Measurements from ENCODE around the gene ABCD1. TPM values are rescaled to one million over a fixed set of nuclear protein-coding genes. Genes with fewer than 3 reads are reported as not detected.
"Not testable (repeated sequence)": the region's sequence is repeated elsewhere in the genome, so short reads cannot be mapped to it uniquely, and the experiment has no call there.

The ABCD1 gene
- total RNA-seq, 2 donors from 2014 or later: 15.2 to 18.0 TPM

DNA sequence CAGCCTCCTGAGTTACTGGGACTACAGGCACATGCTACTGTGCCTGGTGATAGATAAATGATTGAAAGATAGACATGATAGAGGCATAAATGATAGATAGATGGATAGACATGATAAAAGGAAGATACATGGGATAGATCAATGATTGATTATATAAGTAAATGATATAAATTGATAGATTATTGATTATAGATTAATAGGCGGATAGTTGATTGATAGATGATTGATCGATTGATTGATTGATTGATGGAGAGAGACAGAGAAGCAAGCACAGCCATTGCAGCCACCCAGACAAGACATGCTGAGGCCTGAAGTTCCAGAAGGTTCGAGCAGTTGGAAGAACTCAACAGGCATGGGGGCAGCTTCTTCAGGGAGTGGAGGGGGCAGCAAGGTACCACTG lies 21.7 kb downstream of the ABCD1 start:
- no peaks in the 10 kb centered on the region for H3K36me3 ChIP-seq
- H3K4me3 ChIP-seq: no peak overlapping the region
- H3K27ac ChIP-seq: no peak overlapping the region
- no peaks in the 10 kb centered on the region for H3K27me3 ChIP-seq
- DNase-seq (ENCODE audit: low spot score): no peak
- no peaks in the 10 kb centered on the region for H3K9me3 ChIP-seq
- peaks cover 0 to 7% of the 10 kb centered on the region in 2 donors for H3K4me1 ChIP-seq
- TF ChIP-seq, protein P1, sequence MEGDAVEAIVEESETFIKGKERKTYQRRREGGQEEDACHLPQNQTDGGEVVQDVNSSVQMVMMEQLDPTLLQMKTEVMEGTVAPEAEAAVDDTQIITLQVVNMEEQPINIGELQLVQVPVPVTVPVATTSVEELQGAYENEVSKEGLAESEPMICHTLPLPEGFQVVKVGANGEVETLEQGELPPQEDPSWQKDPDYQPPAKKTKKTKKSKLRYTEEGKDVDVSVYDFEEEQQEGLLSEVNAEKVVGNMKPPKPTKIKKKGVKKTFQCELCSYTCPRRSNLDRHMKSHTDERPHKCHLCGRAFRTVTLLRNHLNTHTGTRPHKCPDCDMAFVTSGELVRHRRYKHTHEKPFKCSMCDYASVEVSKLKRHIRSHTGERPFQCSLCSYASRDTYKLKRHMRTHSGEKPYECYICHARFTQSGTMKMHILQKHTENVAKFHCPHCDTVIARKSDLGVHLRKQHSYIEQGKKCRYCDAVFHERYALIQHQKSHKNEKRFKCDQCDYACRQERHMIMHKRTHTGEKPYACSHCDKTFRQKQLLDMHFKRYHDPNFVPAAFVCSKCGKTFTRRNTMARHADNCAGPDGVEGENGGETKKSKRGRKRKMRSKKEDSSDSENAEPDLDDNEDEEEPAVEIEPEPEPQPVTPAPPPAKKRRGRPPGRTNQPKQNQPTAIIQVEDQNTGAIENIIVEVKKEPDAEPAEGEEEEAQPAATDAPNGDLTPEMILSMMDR (IDR thresholded peaks at IDR 0.05): no peak

DNA sequence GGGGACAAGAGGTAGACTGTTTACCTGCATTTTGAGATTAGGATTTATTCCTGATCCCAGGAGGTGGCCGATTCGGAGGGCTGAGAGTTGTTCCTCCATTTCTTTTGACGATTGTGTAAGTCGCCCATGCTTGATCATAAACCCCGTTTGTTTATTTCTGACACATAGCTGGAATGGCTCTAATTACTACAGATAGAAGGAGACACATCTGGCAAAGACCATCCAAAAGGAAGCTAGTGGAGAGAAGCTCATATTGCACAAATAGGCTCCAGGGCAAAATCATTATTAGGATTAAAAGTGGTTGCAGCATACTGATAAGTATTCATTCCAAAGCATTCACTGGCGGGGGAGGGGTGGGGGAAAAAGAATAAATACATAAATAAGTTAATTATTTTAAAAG lies 22.3 kb downstream of the ABCD1 start:
- not testable (repeated sequence) for H3K27me3 ChIP-seq; DNase-seq (ENCODE audit: low spot score); H3K4me3 ChIP-seq; H3K27ac ChIP-seq; H3K4me1 ChIP-seq; H3K9me3 ChIP-seq; H3K36me3 ChIP-seq

DNA sequence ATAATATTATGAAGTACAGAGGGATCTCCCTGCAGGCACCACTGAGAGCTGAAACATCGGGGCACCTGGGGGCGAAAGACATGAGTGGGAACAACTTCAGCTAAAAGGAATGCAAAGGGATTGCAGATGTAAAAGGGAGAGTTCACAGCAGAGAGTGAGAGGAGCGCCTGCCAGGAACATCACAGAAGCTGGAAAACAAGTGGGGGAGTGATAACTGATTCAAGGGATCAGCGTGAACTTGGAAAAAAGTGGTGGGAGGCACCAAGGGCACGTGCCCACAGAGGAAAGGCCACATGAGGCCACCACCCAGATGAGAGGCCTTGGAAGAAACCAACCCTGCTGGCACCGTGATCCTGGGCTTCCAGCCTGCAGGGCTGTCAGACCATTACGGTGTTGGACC lies 24.4 kb downstream of the ABCD1 start:
- not testable (repeated sequence) for H3K4me3 ChIP-seq; H3K27ac ChIP-seq; H3K4me1 ChIP-seq; H3K27me3 ChIP-seq; DNase-seq (ENCODE audit: low spot score); H3K36me3 ChIP-seq; H3K9me3 ChIP-seq

DNA sequence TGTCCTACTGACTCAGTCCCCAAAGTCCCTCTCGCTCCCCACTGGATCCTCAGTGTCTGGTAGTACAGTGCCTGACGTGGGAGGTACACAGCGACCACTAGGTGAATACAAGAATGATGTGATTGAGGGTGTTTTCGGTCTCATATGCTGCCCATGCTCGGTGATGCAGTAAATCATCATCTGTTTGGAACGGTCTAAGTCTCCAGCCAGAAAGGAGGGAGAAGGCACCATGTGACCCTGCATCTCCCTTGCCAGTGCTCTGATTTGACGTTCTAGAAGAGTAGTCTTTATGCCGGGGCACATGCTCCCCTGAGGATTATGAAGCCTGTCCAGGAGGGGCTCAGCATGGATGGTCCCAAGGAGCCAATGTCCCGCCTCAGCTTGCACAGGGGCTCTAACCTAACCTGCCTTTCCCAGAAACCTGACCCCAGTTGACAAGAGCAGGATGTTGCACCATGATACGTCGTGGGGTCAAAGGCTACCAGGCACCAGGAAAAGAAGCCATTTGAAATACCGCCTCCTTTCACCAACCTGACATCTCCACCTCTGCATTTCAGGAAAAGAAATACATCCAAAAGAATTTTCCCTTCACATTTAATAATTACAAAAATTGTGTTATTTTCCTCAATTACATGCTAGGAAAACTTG lies 25.6 kb downstream of the ABCD1 start:
- no peak overlapping the region for H3K4me3 ChIP-seq
- H3K36me3 ChIP-seq: no peaks in the 10 kb centered on the region
- H3K9me3 ChIP-seq: no peaks in the 10 kb centered on the region
- no peak overlapping the region for H3K27ac ChIP-seq
- no peak for DNase-seq (ENCODE audit: low spot score)
- H3K27me3 ChIP-seq: no peaks in the 10 kb centered on the region
- TF ChIP-seq, protein P1 (IDR thresholded peaks at IDR 0.05): no peak
- H3K4me1 ChIP-seq: no peaks in the 10 kb centered on the region

DNA sequence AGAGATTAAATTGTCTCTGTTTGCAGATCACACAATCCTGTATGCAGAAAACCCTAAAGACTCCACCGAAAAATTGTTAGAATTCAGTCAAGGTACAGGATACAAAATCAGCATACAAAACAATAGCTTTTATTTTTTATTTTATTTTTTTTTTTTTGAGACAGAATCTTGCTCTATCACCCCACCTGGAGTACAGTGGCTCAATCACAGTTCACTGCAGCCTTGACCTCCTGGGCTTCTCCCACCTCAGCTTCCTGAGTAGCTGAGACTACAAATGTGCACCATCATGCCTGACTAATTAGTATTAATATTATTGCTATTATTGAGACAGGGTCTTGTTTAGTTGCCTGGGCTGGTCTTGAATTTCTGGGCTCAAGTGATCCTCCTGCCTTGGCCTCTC lies 30.5 kb downstream of the ABCD1 start:
- peaks cover 0 to 20% of the 10 kb centered on the region in 2 donors for H3K9me3 ChIP-seq
- H3K4me3 ChIP-seq: no peak overlapping the region
- no peak for DNase-seq (ENCODE audit: low spot score)
- no peak overlapping the region for H3K27ac ChIP-seq
- TF ChIP-seq, protein P1 (IDR thresholded peaks at IDR 0.05): no peak
- no peaks in the 10 kb centered on the region for H3K36me3 ChIP-seq
- H3K27me3 ChIP-seq: no peaks in the 10 kb centered on the region
- H3K4me1 ChIP-seq: no peaks in the 10 kb centered on the region

DNA sequence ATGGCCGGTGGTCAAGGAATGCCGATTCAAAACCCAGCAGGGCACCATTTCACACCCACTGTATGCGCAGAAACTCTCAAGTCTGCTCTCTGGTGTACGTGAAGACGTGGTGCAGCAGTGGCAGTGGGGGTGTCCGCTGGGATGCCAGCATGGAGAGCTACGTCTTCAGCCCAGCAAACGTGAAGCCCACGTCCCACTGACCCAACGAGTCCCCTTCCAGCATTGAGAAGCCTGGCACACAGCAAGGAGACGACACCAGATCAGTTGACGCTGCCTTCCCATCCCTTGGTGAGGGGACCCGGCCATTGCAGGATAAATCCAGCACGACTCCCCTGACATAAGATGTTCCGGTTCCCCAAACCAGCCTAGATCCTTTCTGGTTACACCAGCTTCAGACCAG lies 37.2 kb downstream of the ABCD1 start:
- TF ChIP-seq, protein P1 (IDR thresholded peaks at IDR 0.05): no peak
- Histone ChIP-seq H3K9me3 (peaks cover 0 to 9% of the 10 kb centered on the region in 2 donors), H3K4me1 (peaks cover 0 to 22% of the 10 kb centered on the region in 2 donors), H3K4me3 (no peak overlapping the region), H3K27ac (no peak overlapping the region), H3K27me3 (no peaks in the 10 kb centered on the region), H3K36me3 (no peaks in the 10 kb centered on the region)
- no peak for DNase-seq (ENCODE audit: low spot score)

DNA sequence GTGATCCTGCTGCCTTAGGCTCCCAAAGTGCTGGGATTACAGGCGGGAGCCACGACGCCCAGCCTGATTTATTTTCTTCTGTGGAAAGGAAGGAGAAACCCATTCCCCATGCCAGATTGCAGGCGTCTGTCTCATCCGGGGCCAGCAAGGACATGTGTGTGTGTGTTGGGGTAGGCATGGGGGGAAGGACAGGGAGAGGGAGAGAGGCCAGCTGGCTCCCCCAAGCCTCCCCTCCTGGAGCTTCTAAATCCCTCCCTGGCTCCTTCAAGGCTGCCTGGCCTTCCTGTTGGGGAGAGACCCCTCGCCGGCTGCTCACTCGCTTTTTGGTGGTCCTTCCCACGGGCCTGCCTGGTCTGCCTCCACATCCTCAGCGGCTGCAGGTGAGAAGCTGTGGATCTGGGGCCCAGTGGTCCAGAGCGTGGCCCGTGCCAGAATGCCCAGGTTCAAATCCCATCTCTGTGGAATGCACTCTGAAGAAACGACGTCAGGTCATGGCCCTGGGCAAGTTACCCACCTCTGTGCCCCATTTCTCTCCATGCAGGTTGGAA lies 38.0 kb downstream of the ABCD1 start:
- no peaks in the 10 kb centered on the region for H3K27me3 ChIP-seq
- H3K27ac ChIP-seq: no peak overlapping the region
- no peaks in the 10 kb centered on the region for H3K36me3 ChIP-seq
- peaks cover 0 to under 1% of the 10 kb centered on the region in 2 donors for H3K9me3 ChIP-seq
- no peak overlapping the region for H3K4me3 ChIP-seq
- TF ChIP-seq, protein P1 (IDR thresholded peaks at IDR 0.05): no peak
- no peak for DNase-seq (ENCODE audit: low spot score)
- H3K4me1 ChIP-seq: peaks cover 0 to 22% of the 10 kb centered on the region in 2 donors

Measured in right atrium auricular region (tissue), 2 donors.